GM21528 (cell line): ENCODE measurements around the gene RIPOR2.

Experiments used
- ATAC-seq: cut with Tn5 transposase; IDR thresholded peaks from one replicate; pipeline ENCODE4 v1.9.1; 2021; ENCODE audit warnings: mild to moderate bottlenecking, moderate library complexity; ENCODE audit not compliant: unreplicated experiment, low FRiP score

Gene RIPOR2

DNA sequence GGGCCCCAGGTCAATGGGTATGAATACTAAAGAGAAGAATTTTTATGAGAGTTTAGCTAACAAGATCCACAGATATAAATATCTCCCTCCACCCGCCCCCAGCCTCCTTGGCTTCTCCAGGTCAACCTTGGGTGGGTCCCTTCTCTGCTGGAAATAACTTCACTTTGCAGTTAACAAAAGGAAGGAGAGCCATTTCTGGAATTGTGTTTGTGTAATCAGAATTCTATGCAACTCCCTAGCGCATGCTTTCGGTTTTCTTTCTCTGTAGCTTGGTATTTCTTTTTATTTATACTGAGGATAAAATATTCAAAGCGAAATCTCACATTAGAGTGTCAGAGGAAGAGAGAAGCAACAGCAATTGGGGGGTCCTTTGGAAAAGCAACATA is 27.1 kb downstream of the RIPOR2 start:
- no peak for ATAC-seq

DNA sequence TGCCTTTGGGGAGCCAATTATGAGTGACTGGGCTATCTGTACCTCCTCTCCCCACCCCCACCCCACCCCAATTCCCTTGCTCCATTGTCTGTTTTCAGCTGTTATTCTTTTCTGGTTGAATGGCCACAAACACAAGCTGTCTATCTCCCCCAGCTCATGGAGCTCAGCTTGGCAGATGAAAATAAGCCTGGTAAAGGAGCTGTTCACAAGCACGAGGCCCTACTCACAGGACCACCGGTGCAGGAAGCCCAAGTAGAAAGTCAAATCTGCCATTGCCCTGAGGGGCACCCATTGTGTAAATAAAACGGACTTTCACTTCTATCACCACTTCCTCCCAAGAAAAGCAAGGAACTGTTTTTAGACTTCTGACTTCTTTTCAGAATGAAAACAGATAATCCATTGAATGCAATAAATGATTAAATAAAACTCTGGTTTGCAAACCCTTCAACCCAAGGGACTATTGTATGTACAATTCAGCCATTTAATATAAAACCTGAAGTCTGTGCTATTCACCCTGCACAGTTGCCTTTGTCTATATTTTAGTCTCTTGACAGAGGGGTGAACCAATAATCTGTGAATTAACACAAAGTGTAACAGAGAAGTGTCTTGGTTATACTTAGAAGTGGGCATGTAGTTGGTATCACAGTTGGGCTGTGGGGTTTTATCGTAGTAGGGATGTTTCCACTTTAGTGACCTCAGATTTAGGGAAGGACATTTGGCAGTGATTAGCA is 27.7 kb downstream of the RIPOR2 start:
- ATAC-seq, result no peak

DNA sequence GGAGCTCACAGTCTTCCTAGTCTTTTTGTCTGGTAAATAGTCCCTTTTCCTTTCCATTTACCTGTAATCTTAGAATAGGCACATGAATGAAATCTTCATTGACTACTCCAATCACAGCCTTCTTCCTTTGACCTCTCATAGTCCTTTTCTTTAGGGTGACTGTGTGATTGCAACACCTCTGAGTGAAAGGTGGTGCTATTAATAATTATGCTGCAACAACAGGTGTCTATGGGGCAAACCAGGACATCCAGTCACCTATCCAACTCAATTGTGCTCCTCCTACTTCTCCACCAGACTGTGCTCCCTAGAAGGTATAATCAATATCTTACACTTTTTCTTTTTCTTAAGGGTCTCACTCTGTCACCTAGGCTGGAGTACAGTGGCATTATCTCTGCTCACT is 29.4 kb downstream of the RIPOR2 start:
- no peak for ATAC-seq

DNA sequence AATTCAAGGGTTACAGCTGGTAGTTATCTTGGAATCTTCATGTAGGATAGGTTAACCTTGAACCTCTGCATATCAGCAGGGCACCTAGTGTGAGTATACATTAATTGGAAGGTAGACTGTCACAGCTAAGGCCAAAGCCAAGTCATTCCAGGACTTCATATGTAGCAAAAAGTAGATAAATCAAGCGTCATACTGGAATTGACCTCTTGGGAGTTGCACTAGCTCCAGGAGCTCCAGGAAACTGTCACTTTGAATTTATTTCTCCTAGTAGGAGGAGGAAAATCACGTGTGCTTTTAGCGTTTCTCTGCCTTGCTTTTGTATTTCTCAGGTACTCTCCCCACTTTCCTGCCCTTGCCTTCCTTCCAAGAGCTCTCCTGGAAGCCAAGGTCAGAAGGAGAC is 30.3 kb downstream of the RIPOR2 start:
- no peak for ATAC-seq

DNA sequence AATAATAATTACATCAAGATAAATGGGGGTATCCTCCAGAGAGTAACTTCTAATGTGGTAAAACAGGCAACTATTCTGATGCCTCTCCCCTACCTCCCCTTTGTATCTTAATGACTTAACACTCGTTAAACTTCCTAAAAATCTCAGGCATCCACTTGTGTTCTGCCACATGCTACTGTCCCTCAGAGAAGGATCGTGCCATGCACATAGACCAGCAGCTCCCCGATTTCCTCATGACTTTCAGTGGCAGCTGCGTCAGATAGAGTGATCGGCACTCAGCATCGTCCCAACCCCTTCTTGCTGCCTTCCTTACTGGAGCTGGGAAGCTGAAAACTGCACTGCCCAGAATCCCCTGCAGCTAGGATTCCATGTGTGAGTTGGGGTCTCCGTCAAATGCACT is 32.1 kb downstream of the RIPOR2 start:
- ATAC-seq, result no peak

DNA sequence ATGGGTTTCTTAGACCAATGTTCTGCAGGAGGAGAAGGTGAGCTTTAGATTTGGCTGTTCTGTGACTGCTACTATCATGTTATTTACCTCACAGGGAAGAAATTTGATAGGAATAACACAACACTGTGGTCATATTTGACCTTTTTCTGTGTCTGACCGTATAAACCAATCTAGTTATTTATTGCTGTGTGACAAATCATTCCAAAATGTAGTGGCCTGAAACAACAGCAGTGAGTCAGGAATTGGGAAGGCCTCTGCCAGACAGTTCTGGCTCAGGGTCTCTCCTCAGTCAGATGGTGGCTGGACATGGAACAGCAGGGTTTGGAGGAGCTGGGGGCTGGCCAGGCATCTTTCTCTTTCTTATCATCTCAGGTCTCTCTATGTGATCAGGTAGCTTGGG is 33.0 kb downstream of the RIPOR2 start:
- no peak for ATAC-seq

DNA sequence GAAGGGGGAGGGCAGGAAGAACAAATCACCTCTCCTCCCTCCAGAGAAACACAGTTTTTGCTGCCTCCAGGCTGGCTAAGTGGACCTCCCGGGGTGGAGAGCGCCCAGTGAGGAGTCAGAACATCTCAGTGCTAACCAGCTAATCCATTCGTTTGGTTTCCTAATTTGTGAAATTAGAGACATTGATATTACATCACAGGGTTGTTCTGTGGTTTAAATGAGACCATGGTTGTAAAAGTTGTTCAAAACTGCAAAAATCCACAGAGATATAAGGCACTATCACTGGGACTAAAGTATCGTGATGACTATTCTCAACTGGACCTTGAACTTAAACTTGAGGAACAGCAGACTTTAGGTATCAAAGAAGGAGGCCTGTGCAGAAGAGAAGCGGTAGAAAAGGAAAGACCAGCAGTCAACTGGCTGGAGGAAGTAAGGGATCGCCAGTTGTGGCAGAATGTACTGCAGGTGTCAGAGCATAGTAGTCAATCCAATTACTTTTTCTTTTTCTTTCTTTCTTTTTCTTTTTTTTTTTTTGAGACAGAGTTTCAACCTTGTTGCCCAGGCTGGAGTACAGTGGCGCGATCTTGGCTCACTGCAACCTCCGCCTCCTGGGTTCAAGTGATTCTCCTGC is 33.9 kb downstream of the RIPOR2 start:
- no peak for ATAC-seq

DNA sequence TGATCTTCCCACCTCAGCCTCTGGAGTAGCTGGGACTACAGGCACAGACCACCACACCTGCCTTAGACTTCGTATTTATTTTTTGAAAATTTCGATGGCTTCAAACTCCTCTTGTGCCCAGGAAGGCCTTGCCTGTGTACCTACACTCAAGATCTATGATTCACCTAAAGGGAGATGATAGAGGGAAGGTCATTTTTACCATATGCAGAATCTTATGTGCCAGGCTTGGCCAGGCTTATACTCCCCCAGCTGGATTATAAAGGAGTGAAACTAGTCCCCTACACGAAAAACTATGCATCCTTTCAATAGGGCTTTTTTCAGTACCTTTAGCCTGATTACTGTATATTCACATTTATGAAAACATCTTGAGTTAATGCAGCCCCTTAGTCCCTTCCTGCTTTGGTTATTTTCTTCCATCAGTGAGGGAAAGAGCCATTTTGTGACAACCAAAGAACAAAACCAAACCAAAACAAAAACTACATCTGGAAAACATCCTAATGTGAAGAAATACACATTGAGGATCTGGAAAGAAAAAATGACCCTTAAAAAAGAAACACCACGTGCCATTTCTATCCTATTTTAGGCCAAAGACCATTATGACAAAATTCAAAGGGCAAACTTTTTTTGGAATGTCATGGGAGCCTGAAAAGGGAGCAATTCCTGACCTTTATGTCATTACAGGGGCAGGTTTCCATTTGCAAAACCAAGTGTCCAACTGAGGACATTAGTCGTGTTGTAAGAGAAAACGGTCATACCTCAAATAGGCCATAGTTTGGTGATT is 34.7 kb downstream of the RIPOR2 start:
- no peak for ATAC-seq

DNA sequence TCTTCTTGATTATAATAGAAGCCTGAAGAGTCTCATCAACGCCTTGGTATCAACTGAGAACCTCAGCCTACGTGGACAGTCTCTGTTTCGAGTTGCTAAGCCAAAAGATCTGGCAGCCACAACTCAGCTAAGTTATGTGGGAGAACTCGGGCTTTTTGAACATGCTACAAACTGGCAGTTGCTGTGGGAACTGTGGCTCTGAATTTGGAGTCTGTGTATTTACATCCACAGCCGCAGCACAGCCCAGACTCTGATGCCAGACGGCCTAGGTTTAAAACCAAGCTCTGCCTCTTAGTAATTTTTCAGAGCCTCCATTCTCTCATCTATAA is 35.8 kb downstream of the RIPOR2 start:
- ATAC-seq, result no peak

DNA sequence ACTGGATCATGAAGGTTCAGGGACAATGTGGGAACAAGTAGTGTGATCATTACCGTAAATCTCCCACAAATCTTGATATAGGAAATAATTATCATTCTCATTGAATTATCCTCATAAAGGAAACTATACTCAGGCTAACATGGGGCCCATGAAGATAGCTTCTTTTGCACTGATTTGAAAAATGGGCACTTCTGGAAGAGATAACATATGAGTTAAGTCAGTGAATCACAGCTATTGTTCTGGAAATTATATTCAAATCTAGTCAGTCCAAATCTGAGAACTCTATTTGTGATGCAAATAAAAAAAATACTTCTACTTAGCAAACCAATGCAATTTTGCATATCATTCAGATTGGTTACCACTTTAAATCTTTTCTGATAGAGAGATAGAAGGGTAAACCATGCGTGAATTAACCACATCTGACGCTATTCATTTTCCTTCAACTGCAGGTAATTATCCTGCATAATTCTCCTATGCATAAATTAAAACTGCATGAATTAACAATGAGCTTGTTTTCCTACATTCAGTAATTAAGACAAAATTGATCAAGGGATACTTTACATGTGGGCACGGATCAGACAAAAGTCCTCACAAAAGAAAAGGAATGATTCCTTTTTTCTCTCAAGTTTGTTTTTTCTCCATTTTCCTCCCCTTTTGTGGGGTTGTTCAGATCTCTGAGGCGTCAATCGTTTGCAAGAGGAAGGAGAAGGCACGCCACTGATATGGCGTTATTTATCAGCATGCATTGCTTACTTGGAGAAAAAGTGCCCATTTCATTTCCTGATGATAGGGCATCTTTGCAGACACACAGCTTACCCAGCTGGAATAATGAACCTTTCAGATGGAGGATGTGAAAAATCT is 36.4 kb downstream of the RIPOR2 start:
- no peak for ATAC-seq

DNA sequence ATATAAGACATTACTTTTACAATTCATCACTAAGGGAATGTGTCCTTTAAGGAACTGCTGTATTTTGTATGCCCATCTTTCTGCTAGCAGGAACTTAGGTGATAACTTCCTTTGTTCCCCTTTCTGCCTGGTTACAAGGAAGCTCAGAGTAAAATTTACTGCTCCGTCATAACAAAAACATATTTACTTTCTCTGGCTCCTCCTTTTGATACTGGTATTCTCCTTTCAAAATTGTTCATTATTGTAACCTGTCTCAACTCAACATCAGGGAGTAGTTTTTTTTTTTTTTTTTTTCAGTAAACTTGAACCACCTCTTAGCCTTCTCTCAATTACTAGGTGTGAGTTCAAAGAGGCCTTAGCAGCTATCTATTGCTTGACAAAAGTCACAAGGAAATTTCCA is 37.1 kb downstream of the RIPOR2 start:
- ATAC-seq, result no peak

DNA sequence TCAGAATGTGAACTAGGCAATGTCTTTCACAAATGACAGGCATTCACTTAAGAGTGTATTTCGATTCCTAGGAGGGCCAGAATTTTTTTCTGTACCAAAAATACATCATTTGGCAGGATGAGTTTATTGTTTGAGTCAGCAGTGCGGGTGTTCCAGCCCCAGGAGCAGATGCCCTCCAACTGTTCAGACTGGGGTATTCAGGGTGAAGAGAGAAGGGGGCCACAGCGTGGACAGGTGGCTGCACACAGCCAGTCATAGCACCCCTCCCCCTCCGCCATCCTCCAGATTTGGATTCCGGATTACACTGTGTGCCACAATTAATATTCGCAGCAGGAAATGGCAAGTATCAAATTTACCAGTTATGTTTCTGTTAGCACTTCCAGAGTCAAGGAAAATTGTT is 38.6 kb downstream of the RIPOR2 start:
- no peak for ATAC-seq

DNA sequence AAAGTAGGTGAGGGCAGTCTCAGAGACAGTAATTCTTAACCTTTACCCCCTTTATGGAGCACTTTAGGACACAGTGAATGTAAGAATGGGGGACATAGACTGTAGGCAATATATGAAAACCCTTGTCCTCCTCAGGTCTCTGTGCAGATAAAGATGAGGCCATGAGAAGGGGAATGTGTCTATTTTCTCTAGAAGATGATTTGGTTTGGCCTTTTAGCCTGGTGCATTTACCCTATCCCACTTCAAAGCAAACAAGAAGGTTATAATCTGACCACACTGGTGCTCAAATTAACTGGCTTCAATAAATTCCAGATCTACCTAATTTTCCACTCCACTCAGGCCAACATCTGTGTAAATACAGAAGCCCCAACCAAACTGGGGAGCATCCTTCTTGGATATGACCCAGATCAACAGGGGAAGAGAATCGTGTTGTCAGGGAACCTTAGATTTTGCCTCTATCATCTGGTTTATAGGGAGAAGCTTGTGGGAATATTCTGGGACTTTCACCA is 42.4 kb downstream of the RIPOR2 start:
- no peak for ATAC-seq

DNA sequence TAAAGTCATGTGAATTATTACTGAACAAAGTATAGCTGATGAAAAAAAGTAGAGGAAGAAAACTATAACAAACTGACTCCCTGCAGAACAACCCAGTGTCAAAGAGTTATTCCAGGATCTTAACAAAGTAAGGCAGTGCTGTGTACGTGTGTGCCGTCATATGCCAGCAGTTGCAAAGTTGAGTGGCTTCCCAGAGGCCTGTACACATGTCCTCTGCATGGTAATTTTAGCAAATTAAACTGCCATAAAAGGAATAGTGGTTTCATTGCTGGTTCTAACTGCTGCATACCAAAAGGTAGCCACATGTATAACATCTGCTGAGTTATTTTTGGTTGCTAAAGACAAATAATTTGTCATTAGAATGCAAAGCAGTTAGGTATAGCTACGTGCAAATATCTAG is 44.8 kb downstream of the RIPOR2 start:
- no peak for ATAC-seq

DNA sequence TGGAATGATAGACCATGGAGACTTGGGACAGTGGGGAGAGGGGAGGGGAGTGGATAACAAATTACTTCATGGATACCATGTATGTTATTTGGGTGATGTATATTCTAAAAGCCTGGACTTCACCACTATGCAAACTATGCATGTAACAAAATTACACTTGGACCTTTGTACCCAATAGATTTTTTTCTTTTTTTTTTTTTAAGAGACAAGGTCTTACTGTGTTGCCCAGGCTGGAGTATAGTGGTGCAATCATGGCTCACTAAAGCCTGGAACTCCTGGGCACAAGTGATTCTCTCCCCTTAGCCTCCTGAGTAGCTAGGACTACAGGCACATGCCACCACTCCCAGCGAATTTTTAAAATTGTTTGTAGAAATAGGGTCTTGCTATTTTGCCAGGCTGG is 45.3 kb downstream of the RIPOR2 start:
- no peak for ATAC-seq

DNA sequence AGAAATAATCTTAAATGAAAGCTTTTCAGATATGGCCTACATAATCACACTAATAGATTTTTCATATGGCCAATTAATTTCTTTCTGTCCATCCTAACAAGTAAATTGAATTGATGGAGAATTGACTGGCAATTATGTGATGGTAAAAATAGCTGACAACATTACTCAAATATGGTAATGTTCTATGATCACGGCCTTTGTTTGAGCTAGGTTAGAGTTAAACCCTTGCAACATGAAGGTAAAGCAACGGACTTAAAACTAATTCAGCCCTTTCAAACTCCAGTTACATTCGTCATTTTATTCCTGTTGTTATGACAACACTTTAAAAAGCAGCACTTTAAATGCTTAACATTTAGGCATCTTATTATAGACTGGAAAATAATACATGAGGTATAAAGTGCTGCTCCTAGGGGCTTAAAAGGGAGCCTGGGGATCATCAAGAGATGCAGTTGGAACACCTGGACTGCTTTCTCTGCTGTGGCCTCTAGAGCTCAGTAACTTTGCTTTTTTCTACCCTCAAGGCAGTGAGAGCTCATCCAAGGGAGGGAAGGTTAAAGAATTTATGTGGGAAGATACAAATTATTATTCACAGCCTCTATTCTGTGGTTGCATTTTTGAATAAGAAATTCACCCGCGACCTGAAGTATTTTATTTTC is 46.9 kb downstream of the RIPOR2 start:
- no peak for ATAC-seq

DNA sequence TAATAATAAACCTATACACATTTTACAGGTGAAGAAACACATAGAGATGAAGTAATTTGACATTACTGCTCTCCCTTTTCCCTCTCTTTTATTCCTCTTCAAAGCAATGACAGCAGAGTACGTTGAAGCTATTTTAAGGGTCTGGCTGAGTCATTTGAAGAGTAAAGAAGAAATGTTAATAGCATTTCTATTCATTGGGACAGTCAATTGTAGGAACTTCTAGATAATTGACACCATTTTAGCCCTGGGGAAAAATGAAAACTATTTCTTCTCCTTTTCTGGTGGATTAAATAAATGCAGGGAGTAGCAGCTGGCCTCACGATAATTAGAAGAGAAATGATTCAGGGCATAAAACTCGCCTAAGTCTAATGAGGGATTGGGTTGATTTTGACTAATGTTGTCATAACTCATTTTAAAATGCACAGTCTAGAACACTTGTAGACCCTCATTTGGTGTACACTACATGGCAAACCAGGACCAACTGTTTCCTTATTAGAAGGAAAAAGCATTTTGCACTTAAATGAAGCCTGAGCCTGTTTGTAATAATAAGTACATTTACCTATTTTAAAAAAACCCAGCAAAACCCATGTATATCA is 48.1 kb downstream of the RIPOR2 start:
- no peak for ATAC-seq

DNA sequence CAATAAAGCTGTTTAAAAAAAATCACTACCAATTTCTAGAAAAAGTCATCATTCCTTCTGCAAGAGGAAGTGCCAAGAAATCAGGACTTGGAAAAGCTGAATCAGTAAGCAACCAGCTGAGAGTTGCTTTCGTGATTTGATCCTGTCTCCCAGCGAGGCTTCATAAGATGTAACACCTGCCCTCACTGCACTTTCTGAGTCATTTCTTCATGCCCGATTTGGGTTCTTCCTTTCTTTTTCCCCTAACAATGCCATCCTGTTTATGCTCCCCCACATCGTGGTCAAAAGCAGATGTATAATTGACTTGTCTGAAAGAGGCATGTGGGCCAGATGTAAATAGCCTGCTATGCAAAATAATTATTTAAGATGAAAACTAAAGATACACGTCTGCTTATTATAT is 52.1 kb downstream of the RIPOR2 start:
- peak; percentile 59 for ATAC-seq

DNA sequence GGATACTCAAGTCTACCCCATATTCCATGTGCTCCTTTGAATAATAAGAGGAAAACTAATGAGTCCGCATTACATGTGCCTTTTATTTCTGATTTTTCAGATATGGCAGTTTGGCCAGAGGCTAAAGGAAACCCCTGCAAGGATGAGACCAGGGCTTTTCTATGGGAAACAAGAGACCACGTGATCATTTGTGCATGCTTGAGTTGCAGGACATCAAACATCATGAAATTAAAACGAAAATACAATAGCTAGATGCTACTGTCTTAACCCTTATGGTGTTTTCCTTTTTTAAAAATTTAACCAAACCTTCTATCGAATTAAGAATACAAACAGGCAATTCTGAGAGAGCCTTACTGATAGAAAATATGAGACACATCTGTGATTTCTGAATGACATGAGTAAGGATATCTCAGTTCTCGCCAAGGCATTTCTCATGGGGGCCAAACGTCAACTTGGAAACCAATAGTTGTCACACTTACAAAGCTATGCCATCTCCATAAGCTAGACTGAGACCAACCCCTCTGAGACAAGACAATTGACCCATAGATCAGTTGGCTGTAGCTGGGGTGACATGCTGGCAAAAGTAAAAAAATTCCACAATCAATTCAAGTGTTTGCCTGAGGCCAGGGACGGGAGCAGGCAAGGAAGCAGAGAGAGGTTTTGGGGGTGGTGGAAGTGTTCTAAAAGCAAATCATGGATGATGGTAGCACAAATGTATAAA is 52.8 kb downstream of the RIPOR2 start:
- ATAC-seq, result no peak
